IMR-90 (cell line): ENCODE measurements around the gene FAM171A1. TPM values are rescaled to one million over a fixed set of nuclear protein-coding genes. Genes with fewer than 3 reads are reported as not detected.

Source experiments
- ATAC-seq: fragments of 200-7000 bp; cut with Tn5 transposase; 2 replicates; pipeline ENCODE4 v1.9.1; 2020; ENCODE audit warnings: low read depth, mild to moderate bottlenecking, moderate library complexity
- BruUV-seq: library from RNA; stranded (reverse); fragments of 400-500 nt; replicated peaks from 2 replicates; lab custom pipeline; 2021; lab: Mats Ljungman, UMichigan
- CTCF ChIA-PET: fragments of 300-600 bp; formaldehyde crosslinking; extraction: SDS; loops from one replicate; lab custom pipeline; 2021; ENCODE audit warnings: antibody characterized with exemption; lab: Yijun Ruan, JAX
- POLR2A ChIA-PET: fragments of 300-600 bp; sonication (Branson Sonifier 250); formaldehyde crosslinking; loops from one replicate; lab custom pipeline; 2022; ENCODE audit warnings: antibody characterized with exemption; ENCODE audit not compliant: unreplicated experiment; lab: Charles Lee
- DNase-seq: peaks from one replicate; pipeline ENCODE4 v3.0.0; 2013
- H2AFZ ChIP-seq: replicated peaks from 2 replicates; pipeline ENCODE3; 2013; ENCODE audit warnings: low read length, mild to moderate bottlenecking; ENCODE audit not compliant: poor library complexity
- H2AK5ac ChIP-seq: 2 replicates; pipeline ENCODE4 v1.6.1; 2013; ENCODE audit warnings: low read depth, low read length, inconsistent platforms
- H2AK9ac ChIP-seq: replicated peaks from 2 replicates; pipeline ENCODE3; 2013; ENCODE audit warnings: mild to moderate bottlenecking, low read depth, low read length, moderate library complexity; ENCODE audit not compliant: poor library complexity
- H2BK120ac ChIP-seq: 2 replicates; pipeline ENCODE4 v1.6.1; 2013; ENCODE audit warnings: low read depth, low read length, inconsistent platforms
- H2BK15ac ChIP-seq: 3 replicates; pipeline ENCODE4 v1.6.1; 2013; ENCODE audit warnings: low read depth, low read length, inconsistent platforms
- H2BK20ac ChIP-seq: 2 replicates; pipeline ENCODE4 v1.6.1; 2013; ENCODE audit warnings: low read depth, mild to moderate bottlenecking, inconsistent platforms, low read length, moderate library complexity
- H2BK5ac ChIP-seq: 2 replicates; pipeline ENCODE4 v1.6.1; 2013; ENCODE audit warnings: mild to moderate bottlenecking, low read depth, low read length, inconsistent platforms; ENCODE audit not compliant: poor library complexity, severe bottlenecking
- H3K14ac ChIP-seq: replicated peaks from 2 replicates; pipeline ENCODE4 v1.6.1; 2013; ENCODE audit warnings: low read depth, low read length, inconsistent platforms
- H3K18ac ChIP-seq: 2 replicates; pipeline ENCODE4 v1.6.1; 2013; ENCODE audit warnings: low read depth, low read length, control low read depth
- H3K23ac ChIP-seq: 2 replicates; pipeline ENCODE4 v1.6.1; 2013; ENCODE audit warnings: low read depth, low read length, inconsistent platforms
- H3K27ac ChIP-seq: 2 replicates; pipeline ENCODE4 v1.5.1; 2013; ENCODE audit warnings: mild to moderate bottlenecking, control low read depth, low read length; ENCODE audit not compliant: insufficient read depth
- H3K27me3 ChIP-seq: 2 replicates; pipeline ENCODE4 v1.6.1; 2013; ENCODE audit warnings: low read length; ENCODE audit not compliant: control insufficient read depth, insufficient read depth
- H3K36me3 ChIP-seq: 2 replicates; pipeline ENCODE4 v1.6.1; 2013; ENCODE audit warnings: low read length, mixed read lengths; ENCODE audit not compliant: control insufficient read depth, insufficient read depth
- H3K4ac ChIP-seq: 2 replicates; pipeline ENCODE4 v1.6.1; 2013; ENCODE audit warnings: low read depth, low read length, inconsistent platforms
- H3K4me1 ChIP-seq: 2 replicates; pipeline ENCODE4 v1.6.1; 2013; ENCODE audit warnings: low read length, mixed read lengths; ENCODE audit not compliant: control insufficient read depth, insufficient read depth
- H3K4me2 ChIP-seq: 2 replicates; pipeline ENCODE4 v1.6.1; 2013; ENCODE audit warnings: low read depth, mild to moderate bottlenecking, control low read depth, low read length, moderate library complexity
- H3K4me3 ChIP-seq: 2 replicates; pipeline ENCODE4 v1.5.1; 2013; ENCODE audit warnings: low read depth, mild to moderate bottlenecking, control low read depth, low read length, moderate library complexity; ENCODE audit not compliant: insufficient read depth
- H3K56ac ChIP-seq: 2 replicates; pipeline ENCODE4 v1.6.1; 2013; ENCODE audit warnings: low read length, inconsistent platforms; ENCODE audit not compliant: insufficient read depth; ENCODE audit errors: extremely low read depth
- H3K79me1 ChIP-seq, 2 experiments: 2 replicates each; pipeline ENCODE4 v1.6.1; 2013; ENCODE audit warnings: low read length in 2 of 2, inconsistent platforms in 1 of 2, low read depth in 1 of 2
- H3K9ac ChIP-seq: 2 replicates; pipeline ENCODE4 v1.6.1; 2013; ENCODE audit warnings: low read depth, low read length, control low read depth
- H3K9me1 ChIP-seq: 2 replicates; pipeline ENCODE4 v1.6.1; 2013; ENCODE audit warnings: low read length, inconsistent platforms; ENCODE audit not compliant: insufficient read depth
- H3K9me3 ChIP-seq: 2 replicates; pipeline ENCODE4 v1.6.1; 2013; ENCODE audit warnings: low read length; ENCODE audit not compliant: control insufficient read depth, insufficient read depth
- H4K20me1 ChIP-seq: 2 replicates; pipeline ENCODE4 v1.6.1; 2013; ENCODE audit warnings: low read length, inconsistent platforms; ENCODE audit not compliant: insufficient read depth
- H4K5ac ChIP-seq: 2 replicates; pipeline ENCODE4 v1.6.1; 2013; ENCODE audit warnings: mild to moderate bottlenecking, low read depth, low read length, control low read depth
- H4K8ac ChIP-seq, 2 experiments: 2 replicates each; pipeline ENCODE4 v1.6.1; 2013; ENCODE audit warnings: low read depth in 2 of 2, low read length in 2 of 2, control low read depth in 1 of 2, inconsistent platforms in 1 of 2
- H4K91ac ChIP-seq: 2 replicates; pipeline ENCODE4 v1.6.1; 2013; ENCODE audit warnings: low read depth, low read length, inconsistent platforms; ENCODE audit not compliant: insufficient read depth
- BHLHE40 ChIP-seq: fragments of 150-350 bp; IDR thresholded peaks from 2 replicates; pipeline ENCODE4 v1.6.1; 2016; ENCODE audit warnings: mild to moderate bottlenecking, low read depth, low read length
- CEBPB ChIP-seq: IDR thresholded peaks from 2 replicates; pipeline ENCODE4 v1.6.1; 2012; ENCODE audit warnings: low read depth, low read length, improper control_type of control experiment
- CHD1 ChIP-seq: IDR thresholded peaks from 2 replicates; pipeline ENCODE4 v1.6.1; 2012; ENCODE audit warnings: low read depth, low read length, improper control_type of control experiment
- CTCF ChIP-seq: conservative IDR thresholded peaks from 2 replicates; pipeline ENCODE4 v1.5.1; 2012; ENCODE audit warnings: mild to moderate bottlenecking, low read depth, low read length, improper control_type of control experiment
- ELK1 ChIP-seq: fragments of 150-350 bp; IDR thresholded peaks from 2 replicates; pipeline ENCODE4 v1.6.1; 2016; ENCODE audit warnings: low read depth, mild to moderate bottlenecking, low read length, moderate library complexity, borderline replicate concordance
- FOS ChIP-seq: fragments of 150-350 bp; IDR thresholded peaks from 2 replicates; pipeline ENCODE4 v1.6.1; 2016; ENCODE audit warnings: low read depth, low read length
- MAFK ChIP-seq: IDR thresholded peaks from 2 replicates; pipeline ENCODE4 v1.6.1; 2012; ENCODE audit warnings: low read depth, low read length, improper control_type of control experiment
- MAZ ChIP-seq: IDR thresholded peaks from 2 replicates; pipeline ENCODE4 v1.6.1; 2012; ENCODE audit warnings: low read depth, mild to moderate bottlenecking, low read length, improper control_type of control experiment, moderate library complexity, borderline replicate concordance
- MXI1 ChIP-seq: IDR thresholded peaks from 2 replicates; pipeline ENCODE4 v1.6.1; 2012; ENCODE audit warnings: low read depth, mild to moderate bottlenecking, low read length, moderate library complexity, borderline replicate concordance
- NFE2L2 ChIP-seq: fragments of 150-350 bp; IDR thresholded peaks from 2 replicates; pipeline ENCODE4 v1.6.1; 2016; ENCODE audit warnings: low read depth, mild to moderate bottlenecking, low read length
- POLR2A ChIP-seq: IDR thresholded peaks from 2 replicates; pipeline ENCODE4 v1.6.1; 2012; ENCODE audit warnings: mild to moderate bottlenecking, low read depth, low read length
- RAD21 ChIP-seq: IDR thresholded peaks from 2 replicates; pipeline ENCODE4 v1.6.1; 2012; ENCODE audit warnings: low read length, improper control_type of control experiment
- RCOR1 ChIP-seq: IDR thresholded peaks from 2 replicates; pipeline ENCODE4 v1.6.1; 2012; ENCODE audit warnings: mild to moderate bottlenecking, low read length, improper control_type of control experiment; ENCODE audit not compliant: insufficient replicate concordance
- RFX5 ChIP-seq: IDR thresholded peaks from 2 replicates; pipeline ENCODE4 v1.8.0; 2012; ENCODE audit warnings: low read depth, mild to moderate bottlenecking, low read length, moderate library complexity
- SMC3 ChIP-seq: fragments of 150-350 bp; IDR thresholded peaks from 2 replicates; pipeline ENCODE4 v1.6.1; 2016; ENCODE audit warnings: low read depth, mild to moderate bottlenecking, antibody characterized with exemption, low read length, moderate library complexity
- USF2 ChIP-seq: fragments of 150-350 bp; IDR thresholded peaks from 2 replicates; pipeline ENCODE4 v1.6.1; 2017; ENCODE audit warnings: mild to moderate bottlenecking, antibody characterized with exemption, low read length, low read depth
- WGBS, 2 experiments: methylation state at CpG; one replicate each; pipeline versions ENCODE4 v1.1.5 to v1.1.7; 2013; ENCODE audit warnings: missing lambda C conversion rate in 2 of 2; ENCODE audit not compliant: insufficient read length in 1 of 2; ENCODE audit errors: extremely low coverage in 2 of 2; 5-methylcytosine and 5-hydroxymethylcytosine counted together
- dilution Hi-C: fragments of 300-500 bp; cut with HindIII; formaldehyde crosslinking; loops from one replicate; pipeline ENCODE4 v1.14.3; 2018; ENCODE audit warnings: low sequenced_read_pairs; ENCODE audit not compliant: unreplicated experiment
- in situ Hi-C: fragments of 300-500 bp; cut with MboI; formaldehyde crosslinking; loops from 3 replicates; pipeline ENCODE4 v1.14.3; 2019; ENCODE audit warnings: low sequenced_read_pairs, inconsistent platforms, mixed read lengths
- intact Hi-C: fragments of 100-400 bp; cut with micrococcal nuclease; formaldehyde crosslinking; loops from 2 replicates; pipeline ENCODE4 v1.10.0; 2022
- polyA plus RNA-seq, 3 experiments: library from polyadenylated mRNA; depleted of rRNA; stranded (reverse); fragments of >200 nt; gene quantifications; 2 replicates each; pipeline ENCODE4 v1.2.3, GENCODE V29; 2012; ENCODE audit warnings: low replicate concordance in 1 of 3
- total RNA-seq: library from RNA; depleted of rRNA; stranded (reverse); fragments of >200 nt; gene quantifications from 2 replicates; pipeline ENCODE4 v1.2.3, GENCODE V29; 2012

Gene FAM171A1
- total and polyA plus RNA-seq, 2 of the 4 experiments (the other 2 are of a cell fraction) = 20.3 to 30.6 TPM

- Histone ChIP-seq H3K23ac (no peak overlapping the region), H2BK5ac (no peak overlapping the region), H4K5ac (no peak overlapping the region), H3K9ac (no peak overlapping the region), H3K56ac (no peak overlapping the region), H3K36me3 (peaks cover 8% of the 10 kb centered on the region), H2AK5ac (no peak overlapping the region), H4K91ac (no peak overlapping the region), H3K27me3 (no peaks in the 10 kb centered on the region), H3K4me1 (no peaks in the 10 kb centered on the region), H3K9me1 (peaks cover 5% of the 10 kb centered on the region; the same call in 1 of the 2 replicates), H3K18ac (no peak overlapping the region), H3K27ac (no peak overlapping the region), H2BK15ac (no peak overlapping the region), H3K4ac (no peak overlapping the region), H3K9me3 (no peaks in the 10 kb centered on the region), H3K79me1 (no peaks in the 10 kb centered on the region), H2BK120ac (no peak overlapping the region), H4K20me1 (no peaks in the 10 kb centered on the region), H3K14ac (no peak overlapping the region), H2AFZ (no peak overlapping the region), H4K8ac (no peak overlapping the region), H2AK9ac (no peak overlapping the region), H3K4me2 (no peak overlapping the region), H2BK20ac (no peak overlapping the region), H3K4me3 (no peak overlapping the region)
- dilution Hi-C loops (no loop called here), in situ Hi-C loops (no loop called here), intact Hi-C loops (no loop called here)
- ChIA-PET POLR2A (no interaction called here), CTCF (interaction anchor here (1.5 kb wide), 1 partner anchor 13 kb away, joined by 3 read pairs; no protein-coding TSS in a partner anchor)
- TF ChIP-seq RAD21 = no peak
- TF ChIP-seq CHD1 = no peak
- no peak for TF ChIP-seq RCOR1
- TF ChIP-seq POLR2A = no peak
- TF ChIP-seq RFX5 = no peak
- no peak for TF ChIP-seq USF2
- TF ChIP-seq SMC3 = no peak
- TF ChIP-seq BHLHE40 = no peak
- no peak for TF ChIP-seq MXI1
- TF ChIP-seq CTCF = no peak
- no peak for TF ChIP-seq FOS
- no peak for TF ChIP-seq ELK1
- no peak for TF ChIP-seq MAFK
- TF ChIP-seq NFE2L2 = no peak
- TF ChIP-seq MAZ = no peak
- TF ChIP-seq CEBPB = no peak
- BruUV-seq = no TSS peak
- DNase-seq (no peak), ATAC-seq (no peak)
- 100% methylated on average over 1 of the region's 4 CpGs; no CpG with 5 or more reads in 1 of the 2 experiments for WGBS, 2 experiments
Observed at GRCh38 chr10:15280974-15281373, 90.1 kb downstream of the FAM171A1 start.
